Umbilical cord (tissue), 2 donors: ENCODE measurements around the gene NFE2. TPM values are rescaled to one million over a fixed set of nuclear protein-coding genes. Genes with fewer than 3 reads are reported as not detected.
"Not testable (repeated sequence)": the region's sequence is repeated elsewhere in the genome, so short reads cannot be mapped to it uniquely, and the experiment has no call there.

Source experiments
- DNase-seq: peaks from one replicate; pipeline ENCODE4 v3.0.0-alpha.2; 2015; ENCODE audit warnings: low spot score
- total RNA-seq: library from RNA; depleted of rRNA; stranded (reverse); fragments of >200 nt; gene quantifications from one replicate; pipeline ENCODE4 v1.2.3, GENCODE V29; 2014; ENCODE audit warnings: low replicate concordance; ENCODE audit not compliant: insufficient read depth

The NFE2 gene
- total RNA-seq, 1 donor from 2014 or later = 4.8 TPM

DNA sequence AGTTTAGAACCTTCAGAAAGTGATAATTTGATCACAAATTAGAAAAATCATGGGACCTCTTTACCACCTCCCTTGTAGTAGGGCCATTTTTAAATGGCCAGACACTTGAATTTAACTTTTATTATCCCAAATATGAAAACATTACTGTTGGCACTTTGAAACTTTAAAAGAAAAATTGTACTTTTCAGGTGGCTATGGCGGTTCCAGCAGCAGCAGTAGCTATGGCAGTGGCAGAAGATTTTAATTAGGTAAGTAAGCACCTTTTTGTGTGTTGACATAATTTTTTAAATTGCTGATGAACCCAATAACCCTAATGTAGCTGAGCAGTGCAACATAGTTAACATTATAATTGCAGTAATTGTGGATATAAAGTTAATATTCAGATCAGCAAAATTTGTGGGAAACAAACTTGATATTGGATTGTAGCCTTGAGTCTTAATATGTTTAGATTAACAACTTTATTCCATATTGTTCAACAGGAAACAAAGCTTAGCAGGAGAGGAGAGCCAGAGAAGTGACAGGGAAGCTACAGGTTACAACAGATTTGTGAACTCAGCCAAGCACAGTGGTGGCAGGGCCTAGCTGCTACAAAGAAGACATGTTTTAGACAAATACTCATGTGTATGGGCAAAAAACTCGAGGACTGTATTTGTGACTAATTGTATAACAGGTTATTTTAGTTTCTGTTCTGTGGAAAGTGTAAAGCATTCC, 16.6 kb downstream of the NFE2 start:
- DNase-seq = not testable (repeated sequence)

DNA sequence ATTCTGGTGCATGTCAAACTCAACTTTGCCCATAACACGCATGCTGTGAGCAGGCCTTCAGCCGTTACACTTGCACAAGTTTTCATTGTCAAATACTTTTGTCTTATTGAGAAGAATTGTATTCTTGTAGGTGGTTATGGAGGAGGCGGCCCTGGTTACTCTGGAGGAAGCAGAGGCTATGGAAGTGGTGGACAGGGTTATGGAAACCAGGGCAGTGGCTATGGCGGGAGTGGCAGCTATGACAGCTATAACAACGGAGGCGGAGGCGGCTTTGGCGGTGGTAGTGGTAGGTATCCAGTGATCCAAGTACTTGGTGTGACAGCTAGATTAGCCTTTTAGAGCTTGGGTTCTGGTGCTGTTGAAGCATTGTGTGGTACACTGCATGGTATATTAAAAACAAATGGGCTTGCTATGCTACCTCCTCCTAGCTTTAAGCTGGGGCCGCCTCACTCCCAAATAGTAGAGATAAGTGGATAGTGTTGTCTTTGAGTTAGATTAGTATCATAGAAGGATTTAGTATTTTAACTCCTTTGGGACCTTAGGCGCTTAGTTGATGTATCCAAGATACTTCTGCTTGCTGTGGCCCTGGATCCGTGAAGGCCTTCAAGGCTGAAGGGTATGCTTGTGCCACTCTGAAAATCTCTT, 17.7 kb downstream of the NFE2 start:
- DNase-seq = no peak

DNA sequence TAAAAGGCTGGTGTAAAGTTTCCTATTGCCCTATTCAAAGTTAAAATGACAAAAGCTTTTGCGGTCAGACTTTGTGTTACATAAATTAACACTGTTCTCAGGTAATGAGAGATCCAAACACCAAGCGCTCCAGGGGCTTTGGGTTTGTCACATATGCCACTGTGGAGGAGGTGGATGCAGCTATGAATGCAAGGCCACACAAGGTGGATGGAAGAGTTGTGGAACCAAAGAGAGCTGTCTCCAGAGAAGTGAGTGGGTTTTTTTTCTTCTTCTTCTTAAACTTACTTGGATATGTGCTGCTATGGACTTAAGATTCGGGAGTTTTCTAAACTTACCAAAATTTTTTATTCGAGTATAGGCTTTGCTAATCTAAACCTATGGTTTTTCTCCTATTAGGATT, 19.1 kb downstream of the NFE2 start:
- DNase-seq = not testable (repeated sequence)

DNA sequence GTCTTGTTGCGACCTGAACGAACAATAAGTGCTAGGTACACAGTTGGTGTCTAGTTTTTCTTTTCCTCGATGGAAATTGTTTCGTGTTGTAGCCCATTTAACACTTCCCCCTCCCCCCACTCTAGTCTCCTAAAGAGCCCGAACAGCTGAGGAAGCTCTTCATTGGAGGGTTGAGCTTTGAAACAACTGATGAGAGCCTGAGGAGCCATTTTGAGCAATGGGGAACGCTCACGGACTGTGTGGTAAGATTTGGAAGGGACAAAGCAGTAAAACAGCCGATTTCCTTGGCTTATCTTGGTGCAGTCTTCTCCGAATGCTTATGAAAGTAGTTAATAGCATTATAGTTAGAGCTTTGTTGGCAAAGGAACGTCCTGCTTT, 19.6 kb downstream of the NFE2 start:
- DNase-seq = not testable (repeated sequence)

DNA sequence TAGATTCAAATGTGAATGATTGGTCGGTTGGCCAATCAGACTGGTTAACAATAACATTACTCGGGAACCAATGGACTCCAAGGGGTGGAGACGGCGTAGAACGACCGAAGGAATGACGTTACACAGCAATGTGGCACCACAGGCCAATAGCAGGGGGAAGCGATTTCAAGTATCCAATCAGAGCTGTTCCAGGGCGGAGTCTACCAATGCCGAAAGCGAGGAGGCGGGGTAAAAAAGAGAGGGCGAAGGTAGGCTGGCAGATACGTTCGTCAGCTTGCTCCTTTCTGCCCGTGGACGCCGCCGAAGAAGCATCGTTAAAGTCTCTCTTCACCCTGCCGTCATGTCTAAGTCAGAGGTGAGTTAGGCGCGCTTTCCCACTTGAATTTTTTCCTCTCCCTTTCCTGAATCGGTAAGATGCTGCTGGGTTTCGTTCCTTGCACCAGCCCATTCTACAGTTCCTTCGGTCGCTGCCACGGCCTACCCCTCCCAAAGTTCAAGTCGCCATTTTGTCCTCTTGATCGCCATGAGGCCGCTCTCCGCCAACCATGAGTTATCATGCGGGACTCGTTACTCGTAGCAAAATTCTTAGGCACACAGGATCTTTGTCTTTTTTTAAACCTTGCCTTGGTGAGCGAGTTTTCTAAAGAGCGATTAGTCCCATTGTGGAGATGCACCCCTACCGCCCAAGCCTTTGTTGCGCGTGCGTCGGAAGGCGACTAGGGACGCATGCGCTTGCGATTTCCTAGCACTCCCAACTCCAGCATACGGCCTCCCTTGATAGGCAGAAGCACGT, 20.2 kb downstream of the NFE2 start, which contains the start of gene HNRNPA1:
Gene HNRNPA1 (plus strand): TSS at position 259 of the 793 bp plus-strand sequence. CDS start 82 bp downstream, at position 341.
- peak; percentile 100 for DNase-seq

DNA sequence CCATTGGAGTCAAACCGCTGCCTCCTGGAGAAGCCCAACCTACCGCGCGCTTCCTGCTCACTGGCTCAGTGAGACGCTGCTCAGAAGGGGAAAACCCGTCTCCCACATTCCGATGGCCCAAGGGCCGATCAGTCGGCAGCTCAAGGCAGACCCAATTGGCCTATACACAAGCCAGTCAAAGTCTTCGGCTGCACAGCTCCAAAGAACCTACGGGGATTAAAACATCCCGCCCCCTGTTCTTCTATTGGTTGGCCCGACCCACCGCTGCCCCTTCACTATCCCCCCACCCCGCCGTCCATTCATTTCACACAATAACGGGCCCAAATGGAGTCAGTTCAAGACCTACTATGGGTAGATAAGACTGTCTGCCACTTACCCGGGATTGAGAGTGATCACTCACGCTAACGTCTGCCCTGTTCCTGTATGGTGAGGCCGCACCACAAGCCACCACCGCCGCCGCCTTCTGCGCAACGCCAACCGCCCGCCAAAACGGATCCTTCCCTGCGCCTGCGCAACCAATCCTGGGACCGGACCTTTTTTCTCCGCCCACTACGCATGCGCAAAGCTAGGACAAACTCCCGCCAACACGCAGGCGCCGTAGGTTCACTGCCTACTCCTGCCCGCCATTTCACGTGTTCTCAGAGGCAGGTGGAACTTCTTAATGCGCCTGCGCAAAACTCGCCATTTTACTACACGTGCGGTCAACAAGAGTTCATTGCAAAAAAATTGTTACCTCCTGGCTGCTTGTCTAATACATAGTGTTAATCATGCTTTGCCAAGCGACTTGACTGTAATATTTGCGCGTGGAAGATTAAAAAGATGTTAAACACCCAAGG, 21.0 kb downstream of the NFE2 start, which contains the start of gene CBX5:
Gene CBX5 (minus strand): TSS at position 491 of the 836 bp plus-strand sequence. CDS start 22,472 bp downstream, outside the sequence.
- DNase-seq = peak; percentile 100

DNA sequence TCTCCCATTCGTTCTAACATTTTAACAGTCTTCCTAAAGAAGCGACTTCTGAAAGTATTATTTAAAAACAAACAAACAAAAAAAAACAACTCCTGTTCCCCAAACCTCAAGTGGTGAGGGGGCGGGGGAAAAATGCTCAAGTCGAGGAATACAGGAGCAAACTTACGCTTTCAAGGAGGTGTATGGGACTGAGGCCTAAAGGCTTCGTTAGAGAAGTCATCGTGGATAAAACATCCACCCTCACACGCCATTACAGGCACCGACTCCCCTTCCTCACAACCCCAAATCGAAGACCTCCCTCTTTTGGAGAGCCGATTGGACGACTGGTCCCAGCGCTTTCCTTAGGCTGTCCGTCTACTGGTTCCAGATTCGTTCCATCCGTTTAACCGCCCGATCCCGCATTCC, 21.6 kb downstream of the NFE2 start:
- no peak for DNase-seq

DNA sequence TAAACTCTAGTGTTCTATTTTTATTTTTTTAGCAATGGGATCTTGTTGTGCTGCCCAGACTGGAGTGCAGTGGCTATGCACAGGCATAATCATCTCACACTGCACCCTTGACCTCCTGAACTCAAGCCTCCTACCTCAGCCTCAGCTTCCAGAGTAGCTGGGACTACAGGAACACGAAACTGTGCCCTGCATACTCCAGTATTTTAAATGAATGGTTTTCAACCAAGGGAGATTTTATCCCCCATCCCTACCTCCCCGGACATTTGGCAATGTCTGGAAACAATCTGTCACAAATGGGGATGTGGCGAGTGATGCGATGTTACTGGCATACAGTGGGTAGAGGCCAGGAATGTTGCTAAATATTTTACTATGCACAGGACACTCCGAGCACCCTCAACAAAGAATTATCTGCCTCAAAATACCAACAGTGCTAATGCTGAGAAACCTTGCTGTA, 23.0 kb downstream of the NFE2 start:
- DNase-seq = no peak

DNA sequence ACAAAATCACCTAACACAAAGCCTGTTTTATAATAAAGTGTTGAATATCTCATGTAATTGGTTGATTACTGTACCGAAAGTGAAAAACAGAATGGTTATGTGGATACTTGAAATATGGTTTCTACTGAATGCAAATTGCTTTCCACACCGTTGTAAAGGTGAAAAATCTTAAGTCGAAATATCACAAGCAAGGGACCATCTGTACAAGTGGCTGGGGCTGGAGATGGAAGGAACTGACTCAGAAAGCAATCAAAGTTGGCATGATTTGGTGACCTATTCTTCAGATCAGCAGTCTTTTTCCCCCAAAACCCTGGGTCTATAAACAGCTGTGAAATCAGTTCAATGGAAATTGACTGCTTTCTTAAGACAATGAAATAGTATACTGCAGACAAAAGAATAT, 24.4 kb downstream of the NFE2 start:
- DNase-seq = no peak

DNA sequence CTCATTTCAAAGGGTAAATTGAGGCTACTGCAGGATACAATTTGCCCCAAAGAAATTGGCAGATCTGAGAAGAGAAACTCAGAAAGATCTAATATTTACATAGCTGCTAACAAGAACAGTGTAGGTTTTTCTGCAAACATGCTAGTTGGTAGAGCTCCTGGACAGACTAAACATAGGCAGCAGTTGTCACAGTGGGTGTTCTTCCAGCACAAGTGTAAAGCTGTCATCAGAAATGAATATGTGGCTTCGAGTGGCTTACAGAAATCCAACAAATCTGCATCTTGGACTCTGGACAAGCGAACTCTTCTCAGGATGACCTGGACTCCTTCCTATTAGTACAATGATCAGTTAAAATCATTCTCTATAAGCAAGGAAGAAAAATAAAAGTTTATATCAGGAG, 26.8 kb downstream of the NFE2 start:
- no peak for DNase-seq

DNA sequence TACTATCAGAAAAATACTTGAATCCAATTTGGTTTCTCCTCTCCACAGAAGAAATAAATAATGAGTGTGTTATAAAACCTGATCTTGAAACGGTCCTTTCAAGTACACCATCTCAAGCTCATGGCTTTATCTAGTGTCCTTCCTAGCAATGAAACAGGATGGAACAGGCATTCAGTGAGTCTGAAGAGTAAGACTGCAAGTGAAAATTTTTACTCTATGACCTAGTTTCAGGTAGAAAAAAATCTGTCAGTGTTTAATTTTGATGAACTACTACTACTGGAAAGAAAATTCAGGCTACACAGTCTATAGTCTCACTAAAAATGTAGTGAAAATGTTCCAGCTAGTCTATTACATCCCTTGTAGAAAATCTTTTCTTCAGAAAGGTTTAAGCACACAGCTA, 28.6 kb downstream of the NFE2 start:
- DNase-seq = no peak

DNA sequence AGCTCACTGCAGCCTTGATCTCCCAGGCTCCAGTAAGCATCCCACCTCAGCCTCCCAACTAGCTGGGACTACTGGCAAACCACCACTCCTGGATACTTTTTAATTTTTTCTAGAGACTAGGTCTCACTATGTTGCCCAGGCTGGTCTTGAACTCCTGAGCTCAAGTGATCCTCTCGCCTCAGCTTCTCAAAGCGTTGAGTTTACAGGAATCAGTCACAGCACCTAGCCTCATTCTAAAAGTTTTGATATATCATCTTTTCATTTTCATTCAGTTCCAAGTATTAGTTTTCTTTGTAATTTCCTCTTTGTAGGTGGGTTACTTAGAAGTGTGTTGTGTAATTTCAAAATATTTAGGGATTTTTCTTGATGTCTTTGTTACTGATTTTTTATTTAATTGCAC, 30.5 kb downstream of the NFE2 start:
- no peak for DNase-seq

DNA sequence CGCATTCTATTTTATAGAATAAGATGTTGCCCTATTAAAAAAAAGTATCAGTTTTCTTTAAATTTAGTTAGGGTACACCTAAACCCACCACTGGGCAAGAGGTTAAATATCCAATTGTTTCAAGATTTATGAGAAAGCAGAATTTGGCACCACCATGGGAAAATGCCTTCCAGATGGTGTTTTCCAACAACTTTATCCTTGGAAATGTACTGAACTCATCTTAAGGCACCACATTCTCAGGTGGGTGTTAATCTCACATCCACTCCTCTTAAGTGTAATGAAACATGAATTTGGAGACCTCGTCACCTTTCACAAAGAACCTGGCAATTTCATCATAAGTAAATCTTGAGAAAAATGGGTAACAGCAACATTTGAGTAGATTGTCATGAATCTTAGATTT, 34.0 kb downstream of the NFE2 start:
- no peak for DNase-seq

DNA sequence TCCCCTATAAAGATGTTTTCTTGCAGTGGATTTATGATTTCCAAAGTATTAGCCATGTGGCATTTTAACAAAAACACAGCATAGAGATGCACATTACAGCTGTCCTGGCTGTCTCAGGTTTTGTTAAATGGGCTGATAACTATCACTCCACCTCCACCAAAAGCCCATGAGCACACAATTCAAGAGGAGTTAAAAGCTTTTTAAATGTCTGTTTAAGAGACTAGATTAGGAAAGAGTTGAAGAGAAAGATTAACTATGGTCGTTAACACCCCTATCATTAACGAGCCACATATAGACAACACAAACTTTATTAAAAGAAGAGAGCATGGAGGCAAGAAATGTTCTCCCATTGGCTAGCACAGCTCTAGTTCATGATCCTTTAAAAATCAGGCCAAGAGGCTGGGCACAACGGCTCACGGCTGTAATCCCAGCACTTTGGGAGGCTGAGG, 35.4 kb downstream of the NFE2 start:
- DNase-seq = no peak

DNA sequence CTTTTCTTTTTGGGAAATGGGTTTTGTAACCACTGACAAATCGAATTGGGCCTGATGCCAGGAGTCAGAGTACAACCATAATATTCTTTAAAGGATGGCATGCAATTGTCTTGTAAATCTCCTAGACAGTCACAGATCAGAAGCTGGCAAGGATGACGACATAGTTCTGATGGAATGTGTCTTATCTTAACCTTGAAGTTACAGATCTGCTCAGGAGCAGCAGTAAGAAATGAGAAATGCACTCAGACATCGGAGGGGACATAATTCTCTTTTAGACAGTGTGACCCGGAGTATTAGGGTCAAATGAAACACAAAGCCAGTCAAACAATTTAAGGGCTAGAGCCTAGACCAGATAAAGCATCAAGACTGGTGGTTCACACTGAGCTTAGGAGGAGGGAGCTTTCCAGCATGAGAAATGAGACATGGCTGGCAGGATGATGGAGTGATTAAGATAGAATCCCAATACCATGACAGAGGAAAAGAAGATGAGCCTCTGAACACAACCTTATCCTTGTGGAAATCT, 38.4 kb downstream of the NFE2 start:
- peak; percentile 80 for DNase-seq

DNA sequence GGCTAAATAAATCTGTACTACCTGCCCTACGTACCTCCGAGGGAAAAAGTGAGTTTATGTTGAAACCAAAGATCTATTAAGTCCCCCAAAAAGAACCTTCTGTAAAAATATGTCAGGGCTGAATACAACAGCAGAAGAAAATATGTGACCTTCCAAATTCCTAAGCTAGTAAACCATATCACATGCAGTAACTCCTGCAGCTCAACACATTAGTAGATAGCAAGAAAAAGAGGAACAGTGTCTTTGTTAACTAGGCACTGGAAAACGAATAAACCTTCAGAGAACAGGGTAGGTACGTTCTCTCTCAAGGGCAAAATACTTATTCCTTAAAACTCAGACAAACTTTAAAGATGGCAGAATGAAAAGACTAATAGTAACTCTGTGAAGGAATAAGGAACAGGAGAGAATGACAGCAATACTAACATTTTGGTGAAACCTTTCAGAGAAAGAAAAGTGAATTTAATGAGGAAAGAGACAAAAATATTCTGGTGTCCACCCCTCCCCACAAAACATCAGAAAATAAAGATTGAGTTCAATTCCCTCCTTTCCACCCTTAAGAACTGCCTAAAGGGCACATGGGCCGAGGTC, 38.9 kb downstream of the NFE2 start:
- DNase-seq = peak; percentile 36

DNA sequence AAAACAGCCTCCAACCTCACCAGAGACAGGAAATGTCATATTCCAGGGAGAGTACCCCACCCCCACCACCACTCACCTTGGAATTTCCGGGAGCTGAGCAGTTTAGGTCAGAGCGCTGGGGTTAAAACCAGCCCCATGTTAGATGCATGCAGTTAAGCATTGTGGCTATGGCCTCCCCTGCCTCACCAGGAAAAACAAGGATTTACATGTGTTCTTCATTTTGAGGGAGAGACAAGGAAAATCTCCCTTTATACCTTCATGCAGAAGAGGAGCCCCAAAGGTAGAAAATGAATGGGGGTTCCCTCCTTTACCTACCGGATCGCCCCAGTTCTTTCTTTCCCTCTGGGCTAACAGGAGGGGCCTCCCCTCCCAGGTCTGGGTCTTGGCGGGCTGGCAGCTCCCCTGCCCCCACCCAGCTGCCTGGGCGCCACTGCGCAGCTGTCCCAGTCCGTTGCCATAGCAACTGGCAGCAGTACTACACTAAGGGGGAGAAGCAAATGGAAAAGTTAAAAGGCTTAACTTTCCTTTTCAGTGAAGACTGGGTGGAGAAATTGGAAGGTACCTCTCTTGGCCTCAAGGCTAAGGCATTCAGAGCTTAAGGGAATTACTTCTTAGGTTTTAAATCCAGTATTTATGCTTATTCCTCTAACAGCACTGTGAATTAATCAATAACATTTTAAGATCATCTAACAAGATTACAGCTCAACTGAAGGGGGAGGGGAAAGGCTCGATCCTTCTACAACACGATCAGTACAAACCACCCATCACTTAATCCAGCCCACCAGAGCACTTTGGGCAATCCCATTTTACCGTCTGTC, 41.4 kb downstream of the NFE2 start:
- peak; percentile 95 for DNase-seq

DNA sequence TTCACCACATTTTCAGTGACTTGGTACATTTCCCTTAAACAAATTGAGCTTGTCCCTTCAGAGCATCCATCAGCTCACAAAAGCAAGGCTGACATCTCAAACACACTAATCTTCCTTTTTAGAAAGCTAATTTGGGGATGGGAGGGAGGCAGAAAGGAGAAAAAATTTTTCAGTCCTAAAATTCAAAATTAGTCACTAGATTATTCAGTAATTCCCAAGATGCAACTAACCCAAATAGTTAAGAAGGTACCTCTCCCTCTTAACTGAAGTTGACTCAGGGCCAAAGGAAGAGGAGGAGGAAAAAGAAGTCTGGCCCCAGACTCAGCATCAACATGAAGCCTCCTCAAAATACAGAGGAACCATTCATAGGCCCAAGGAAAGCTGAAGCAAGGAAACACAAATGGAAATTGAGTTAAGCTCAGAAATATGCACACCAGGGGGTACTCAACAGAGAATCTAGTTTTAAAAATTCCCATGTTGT, 42.6 kb downstream of the NFE2 start:
- no peak for DNase-seq

DNA sequence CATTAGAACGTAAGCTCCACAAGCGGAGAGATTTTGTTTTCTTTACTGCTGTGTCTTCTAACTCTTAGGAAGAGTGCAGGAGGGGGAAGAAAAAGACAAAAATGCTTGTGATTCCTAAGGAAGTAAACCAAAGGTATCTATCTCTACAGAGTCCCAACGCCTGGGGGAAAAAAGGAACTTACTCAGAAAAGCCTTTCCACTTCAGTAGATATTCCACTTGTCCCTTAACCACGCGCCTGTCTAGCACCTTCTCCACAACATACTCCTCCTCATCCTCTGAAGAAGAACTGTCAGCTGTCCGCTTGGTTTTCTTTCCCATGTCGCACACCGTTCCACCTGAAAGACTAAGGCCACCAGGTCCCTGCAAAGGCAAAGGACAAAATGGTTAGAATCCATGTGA, 43.5 kb downstream of the NFE2 start:
- no peak for DNase-seq

DNA sequence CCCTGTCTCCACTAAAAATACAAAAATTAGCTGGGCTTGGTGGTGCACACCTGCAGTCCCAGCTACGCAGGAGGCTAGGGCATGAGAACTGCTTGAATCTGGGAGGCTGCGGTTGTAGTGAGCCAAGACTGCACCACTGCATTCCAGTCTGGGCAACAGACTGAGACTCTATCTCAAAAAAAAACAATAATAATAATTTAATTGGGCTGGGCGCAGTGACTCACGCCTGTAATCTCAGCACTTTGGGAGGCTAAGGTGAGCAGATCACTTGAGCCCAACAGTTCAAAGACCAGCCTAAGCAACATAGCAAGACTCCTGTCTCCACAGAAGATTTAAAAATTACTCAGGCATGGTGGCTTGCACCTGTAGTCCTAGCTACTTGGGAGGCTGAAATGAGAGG, 47.6 kb downstream of the NFE2 start:
- DNase-seq = no peak
